K562 (cell line): ENCODE measurements around the gene PBX2. TPM values are rescaled to one million over a fixed set of nuclear protein-coding genes. Genes with fewer than 3 reads are reported as not detected.

Source experiments
- ATAC-seq: fragments of 200-7000 bp; cut with Tn5 transposase; 3 replicates; pipeline ENCODE4 v1.9.1; 2020; ENCODE audit warnings: moderate library complexity
- BruUV-seq: library from RNA; stranded (reverse); fragments of 400-500 nt; replicated peaks from 2 replicates; lab custom pipeline; 2021; lab: Mats Ljungman, UMichigan
- CTCF ChIA-PET: fragments of 300-600 bp; formaldehyde crosslinking; extraction: SDS; loops from one replicate; lab custom pipeline; 2021; ENCODE audit warnings: low intra/inter-chr PET ratio; lab: Yijun Ruan, JAX
- POLR2A ChIA-PET: fragments of 300-600, 350-650 bp; sonication (Branson Sonifier 250); formaldehyde crosslinking; extraction: SDS; loops from one replicate; lab custom pipeline; 2021; ENCODE audit warnings: antibody characterized with exemption, inconsistent platforms; lab: Yijun Ruan, JAX
- DNase-seq, 4 experiments: peaks; one replicate each; pipeline versions ENCODE4 v3.0.0 to v3.0.0-alpha.2; 2011 to 2018; ENCODE audit warnings: low spot score in 3 of 4, mixed read lengths in 3 of 4; ENCODE audit errors: extremely low read depth in 1 of 4
- FAIRE-seq: peaks from 2 replicates; lab custom pipeline; 2011; peaks lifted over from hg19 to GRCh38; lab: Jason Lieb, UNC
- H2AFZ ChIP-seq: 2 replicates; pipeline ENCODE4 v1.6.0; 2011; ENCODE audit warnings: low read depth, low read length, control low read depth, inconsistent platforms
- H3K27ac ChIP-seq: fragments of 200-600 bp; 3 replicates; pipeline ENCODE4 v1.8.0; 2011; ENCODE audit warnings: low read depth, mild to moderate bottlenecking, control low read depth, inconsistent platforms, low read length, moderate library complexity, mixed read lengths; ENCODE audit errors: extremely low read depth
- H3K27me3 ChIP-seq, 2 experiments: fragments of 300-600 bp in 1 of 2; 2 replicates in 1 of 2; 3 replicates in 1 of 2; pipeline versions ENCODE4 v1.6.0 to v1.8.0; 2011; ENCODE audit warnings: inconsistent platforms in 2 of 2, low read length in 2 of 2, mild to moderate bottlenecking in 1 of 2, mixed read lengths in 1 of 2, moderate library complexity in 1 of 2; ENCODE audit not compliant: control insufficient read depth in 2 of 2, insufficient read depth in 2 of 2
- H3K36me3 ChIP-seq: fragments of 300-600 bp; 3 replicates; pipeline ENCODE4 v1.8.0; 2011; ENCODE audit warnings: mild to moderate bottlenecking, low read length, inconsistent platforms; ENCODE audit not compliant: control insufficient read depth, insufficient read depth
- H3K4me1 ChIP-seq, 2 experiments: fragments of 200-600 bp in 1 of 2; replicated peaks in 1 of 2; 2 replicates in 1 of 2; 3 replicates in 1 of 2; pipeline versions ENCODE4 v1.5.1 to v1.8.0; 2011; ENCODE audit warnings: inconsistent platforms in 2 of 2, low read length in 2 of 2, mild to moderate bottlenecking in 1 of 2, mixed read lengths in 1 of 2, moderate library complexity in 1 of 2; ENCODE audit not compliant: control insufficient read depth in 2 of 2, insufficient read depth in 2 of 2
- H3K4me2 ChIP-seq: 2 replicates; pipeline ENCODE4 v1.6.1; 2011; ENCODE audit warnings: low read length, control low read depth, inconsistent platforms, mixed read lengths; ENCODE audit not compliant: insufficient read depth
- H3K4me3 ChIP-seq: fragments of 200-600 bp; sonication (generic), shearing (Covaris generic); 2 replicates; pipeline ENCODE4 v1.5.1; 2016; ENCODE audit warnings: control low read depth, inconsistent platforms
- H3K79me2 ChIP-seq: fragments of 200-600 bp; 3 replicates; pipeline ENCODE4 v1.8.0; 2011; ENCODE audit warnings: low read length, inconsistent platforms; ENCODE audit not compliant: control insufficient read depth, insufficient read depth
- H3K9ac ChIP-seq, 2 experiments: 2 replicates each; pipeline versions ENCODE4 v1.6.0 to v1.6.1; 2011; ENCODE audit warnings: low read depth in 2 of 2, low read length in 2 of 2, control low read depth in 1 of 2, inconsistent platforms in 1 of 2, mild to moderate bottlenecking in 1 of 2, mixed read lengths in 1 of 2; ENCODE audit not compliant: insufficient read depth in 1 of 2
- H3K9me1 ChIP-seq: one replicate; pipeline ENCODE4 v1.6.0; 2011; ENCODE audit warnings: inconsistent platforms, mild to moderate bottlenecking, low read length, moderate library complexity; ENCODE audit not compliant: control insufficient read depth, insufficient read depth
- H3K9me3 ChIP-seq: replicated peaks from 2 replicates; pipeline ENCODE4 v1.5.1; 2011; ENCODE audit warnings: low read depth, low read length, inconsistent platforms; ENCODE audit not compliant: control insufficient read depth, insufficient read depth
- H4K20me1 ChIP-seq: replicated peaks from 2 replicates; pipeline ENCODE4 v1.6.1; 2011; ENCODE audit warnings: low read length, inconsistent platforms, mixed read lengths; ENCODE audit not compliant: control insufficient read depth, insufficient read depth
- EGR1 ChIP-seq: fragments of 450-650 bp; conservative IDR thresholded peaks from 2 replicates; pipeline ENCODE4 v1.6.1; 2017; ENCODE audit warnings: mild to moderate bottlenecking
- MNT ChIP-seq, 2 experiments: fragments of 450-650 bp; conservative IDR thresholded peaks; 2 replicates each; pipeline ENCODE4 v1.6.1; 2017; ENCODE audit warnings: mild to moderate bottlenecking in 2 of 2, moderate library complexity in 2 of 2
- POLR2G ChIP-seq: fragments of 200-400 bp; formaldehyde crosslinking; IDR thresholded peaks from 2 replicates; pipeline ENCODE4 v1.6.1; 2017; ENCODE audit warnings: low read depth, mild to moderate bottlenecking, antibody characterized with exemption, low read length, moderate library complexity
- RBFOX2 ChIP-seq: fragments of 200-400 bp; formaldehyde crosslinking; IDR thresholded peaks from 2 replicates; pipeline ENCODE4 v1.6.1; 2017; ENCODE audit warnings: low read depth, mild to moderate bottlenecking, low read length, moderate library complexity
- STAG1 ChIP-seq: sonication (generic); formaldehyde crosslinking; IDR thresholded peaks from 2 replicates; pipeline ENCODE4 v1.5.0; 2020; ENCODE audit warnings: missing genetic modification reagents, borderline replicate concordance
- ZNF232 ChIP-seq: sonication (generic); formaldehyde crosslinking; IDR thresholded peaks from 2 replicates; pipeline ENCODE4 v1.8.0; 2022; ENCODE audit warnings: mild to moderate bottlenecking, missing genetic modification reagents
- ZNF263 ChIP-seq: sonication (generic); formaldehyde crosslinking; IDR thresholded peaks from 2 replicates; pipeline ENCODE4 v1.8.0; 2022; ENCODE audit warnings: mild to moderate bottlenecking, missing genetic modification reagents, borderline replicate concordance
- ZNF311 ChIP-seq: fragments of 250-450 bp; sonication (Bioruptor Pico); IDR thresholded peaks from 2 replicates; pipeline ENCODE4 v1.4.0; 2020; ENCODE audit warnings: mild to moderate bottlenecking, moderate library complexity
- ZNF384 ChIP-seq: IDR thresholded peaks from 2 replicates; pipeline ENCODE4 v1.6.1; 2012; ENCODE audit warnings: low read depth, low read length, improper control_type of control experiment
- ZNF764 ChIP-seq: fragments of 250-450 bp; sonication (Bioruptor Pico); IDR thresholded peaks from 2 replicates; pipeline ENCODE4 v1.4.0; 2020; ENCODE audit warnings: low read depth, mild to moderate bottlenecking, moderate library complexity
- WGBS: fragments of 100-300 bp; shearing (Covaris generic); methylation state at CpG from one replicate; pipeline ENCODE4 v1.1.6; 2016; ENCODE audit warnings: low coverage, mixed read lengths; ENCODE audit not compliant: insufficient coverage; ENCODE audit errors: missing lambda C conversion rate; 5-methylcytosine and 5-hydroxymethylcytosine counted together
- in situ Hi-C: fragments of 300-500 bp; cut with MboI; formaldehyde crosslinking; loops from 4 replicates; pipeline ENCODE4 v1.15.0; 2018; ENCODE audit warnings: inconsistent platforms, mixed read lengths
- intact Hi-C: fragments of 100-400 bp; cut with micrococcal nuclease; formaldehyde crosslinking; loops from 2 replicates; pipeline ENCODE4 v1.14.2; 2022
- polyA plus RNA-seq, 8 experiments: library from polyadenylated mRNA; depleted of rRNA in 4 of 8; stranded (reverse) in 5 of 8; unstranded in 3 of 8; fragments of >200 nt; fragmentation: Nextera tagmentation in 2 of 8; fragmentation: Illumina TruSeq in 1 of 8; extraction: Ambion mirVana in 2 of 8; extraction: Trizol in 1 of 8; gene quantifications; 2 replicates each; pipeline versions ENCODE4 v1.2.1 to v1.2.3, GENCODE V29; 2011 to 2014; ENCODE audit warnings: inconsistent platforms in 1 of 8, missing spikeins in 1 of 8
- total RNA-seq, 7 experiments: library from RNA; depleted of rRNA in 6 of 7; stranded (reverse); fragments of >200 nt in 6 of 7; fragmentation: Illumina TruSeq in 2 of 7; extraction: Trizol in 2 of 7; gene quantifications; 2 replicates each; pipeline versions ENCODE4 v1.2.1 to v1.2.3, GENCODE V29; 2011 to 2021; ENCODE audit warnings: low replicate concordance in 1 of 7

Gene PBX2
- total and polyA plus RNA-seq, 9 of the 15 experiments (the other 6 are each of a cell fraction or from before 2014, with no cell fraction given) = 1.9 to 134 (median 62.5) TPM

- H3K27me3 ChIP-seq = no peaks in the 10 kb centered on the region
- peaks cover 69% of the 10 kb centered on the region for H3K36me3 ChIP-seq
- H3K79me2 ChIP-seq = peaks cover 32% of the 10 kb centered on the region
- H3K9ac ChIP-seq = 0 out of 4 replicates have a peak overlapping the region, but pooled peaks of 1 of the 2 experiments have one; percentile 2
- TF ChIP-seq STAG1 (CRISPR knock-in tag) (no peak), RBFOX2 (0 out of 2 replicates have a peak, but pooled peaks have one; percentile 20), POLR2G (peak; percentile 43; the same call in 1 of the 2 replicates)
- no peaks in the 10 kb centered on the region for H4K20me1 ChIP-seq
- peaks cover 51 to 69% of the 10 kb centered on the region in 2 experiments for H3K4me1 ChIP-seq
- ChIA-PET CTCF (no interaction called here), POLR2A (no interaction called here)
- H3K9me1 ChIP-seq = no peaks in the 10 kb centered on the region
- WGBS = 84% methylated on average over 11 of the region's 11 CpGs
- no peak overlapping the region; the same call in 2 of the 3 replicates for H3K27ac ChIP-seq
- intact Hi-C loops (loop anchor here (10.0 kb wide), 2 partner anchors 345 to 505 kb away; partner anchors contain the start of genes C6orf47, CSNK2B, GPANK1 and HSPA1B), in situ Hi-C loops (no loop called here)
- no peak overlapping the region for H2AFZ ChIP-seq
- H3K4me3 ChIP-seq = no peak overlapping the region
- ATAC-seq (no peak), FAIRE-seq (no peak), DNase-seq (no peak)
- H3K4me2 ChIP-seq = no peak overlapping the region
- no TSS peak for BruUV-seq
- no peaks in the 10 kb centered on the region for H3K9me3 ChIP-seq
Observed at GRCh38 chr6:32170294-32170693, 19.7 kb downstream of the PBX2 start.

GRCh38 chr6:32168807-32169591, 21.0 kb downstream of the PBX2 start:
- ATAC-seq = peak; percentile 73
- H3K9me3 ChIP-seq = no peaks in the 10 kb centered on the region
- peak overlapping the region; percentile 83 for H3K27ac ChIP-seq
- BruUV-seq = no TSS peak
- H3K4me1 ChIP-seq = peaks cover 51 to 57% of the 10 kb centered on the region in 2 experiments
- DNase-seq = peak; percentile 76 to 82 (median 78)
- no peaks in the 10 kb centered on the region for H3K9me1 ChIP-seq
- H3K79me2 ChIP-seq = peaks cover 19% of the 10 kb centered on the region
- H3K36me3 ChIP-seq = peaks cover 67% of the 10 kb centered on the region
- H3K4me2 ChIP-seq = peak overlapping the region; percentile 65
- 42% methylated on average over 11 of the region's 11 CpGs for WGBS
- CTCF ChIA-PET = no interaction called here
- no peaks in the 10 kb centered on the region for H4K20me1 ChIP-seq
- no peak overlapping the region for H3K4me3 ChIP-seq
- H3K27me3 ChIP-seq = no peaks in the 10 kb centered on the region
- peak overlapping the region; percentile 27 to 65 for H3K9ac ChIP-seq
- FAIRE-seq = peak; percentile 82
- POLR2A ChIA-PET = interaction anchor here (1.1 to 2.2 kb wide), 5 partner anchors 8 to 201 kb away, joined by 4 to 25 read pairs (median 5); partner anchors contain the start of genes AGPAT1 and FKBPL
- no peak overlapping the region for H2AFZ ChIP-seq
- in situ Hi-C loops = no loop called here
- intact Hi-C loops = loop anchor here (2.0 to 5.0 kb wide), 2 partner anchors 26 to 52 kb away; no protein-coding TSS in a partner anchor
- TF ChIP-seq ZNF764 (CRISPR knock-in tag) (no peak), ZNF384 (no peak), ZNF232 (CRISPR knock-in tag) (no peak), MNT (conservative IDR thresholded peaks at IDR 0.05) (0 out of 4 replicates have a peak, but pooled peaks of 1 of the 2 experiments have one; percentile 22), EGR1 (peak; percentile 90), ZNF263 (CRISPR knock-in tag) (peak; percentile 45; the same call in 1 of the 2 replicates), ZNF311 (CRISPR knock-in tag) (no peak)
